Tibial nerve (tissue), 4 donors: ENCODE data around the gene SRI. TPM values are rescaled to one million over a fixed set of nuclear protein-coding genes. Genes with fewer than 3 reads are reported as not detected.
A peak's percentile ranks its signal among the peaks of the same experiment; 100 is the strongest.

Experiments
- DNase-seq, 2 donors: peaks; one replicate each; pipeline ENCODE4 v3.0.0-alpha.2; 2019; ENCODE audit warnings: low spot score in 2 of 2
- H3K27ac ChIP-seq, 4 donors: fragments of 200-600 bp; sonication (generic) in 3 of 4; one replicate each; pipeline ENCODE4 v1.5.1; 2017 to 2019; ENCODE audit warnings: mild to moderate bottlenecking in 1 of 4
- H3K27me3 ChIP-seq, 2 donors: fragments of 200-600 bp; sonication (generic) in 1 of 2; one replicate each; pipeline versions ENCODE4 v1.5.1 to v1.6.0; 2017 to 2019
- H3K36me3 ChIP-seq, 3 donors: fragments of 200-600 bp; sonication (generic); one replicate each; pipeline ENCODE4 v1.5.1; 2018 to 2019
- H3K4me1 ChIP-seq, 4 donors: fragments of 200-600 bp; sonication (generic) in 3 of 4; one replicate each; pipeline ENCODE4 v1.5.1; 2017 to 2019
- H3K4me3 ChIP-seq, 4 donors: fragments of 200-600 bp; sonication (generic) in 3 of 4; one replicate each; pipeline ENCODE4 v1.5.1; 2017 to 2019; ENCODE audit warnings: mild to moderate bottlenecking in 1 of 4, moderate library complexity in 1 of 4
- H3K9me3 ChIP-seq, 4 donors: fragments of 200-600 bp; sonication (generic) in 3 of 4; one replicate each; pipeline ENCODE4 v1.5.1; 2017 to 2019
- CTCF ChIP-seq, 5 experiments: fragments of 200-600 bp in 3 of 5; fragments of 450-650 bp in 2 of 5; sonication (generic) in 3 of 5; IDR thresholded peaks; one replicate each; pipeline ENCODE4 v1.5.1; 2016 to 2019; ENCODE audit warnings: antibody characterized with exemption in 5 of 5, mild to moderate bottlenecking in 3 of 5, moderate library complexity in 2 of 5
- EP300 ChIP-seq, 2 donors: sonication (generic); formaldehyde crosslinking; IDR thresholded peaks; one replicate each; pipeline ENCODE4 v1.6.1; 2017; ENCODE audit warnings: antibody characterized with exemption in 2 of 2, mild to moderate bottlenecking in 1 of 2
- POLR2A ChIP-seq, 2 donors: fragments of 450-650 bp; IDR thresholded peaks; one replicate each; pipeline ENCODE4 v1.6.1; 2017; ENCODE audit warnings: antibody characterized with exemption in 2 of 2, mild to moderate bottlenecking in 2 of 2, moderate library complexity in 2 of 2
- WGBS, 2 donors: methylation state at CpG; one replicate each; pipeline ENCODE4 v1.1.5; 2018; 5-methylcytosine and 5-hydroxymethylcytosine counted together
- total RNA-seq, 4 donors: library from RNA; depleted of rRNA; stranded (reverse); fragments of >200 nt; gene quantifications; one replicate each; pipeline ENCODE4 v1.1.0, GENCODE V29; 2016

SRI gene
- total RNA-seq, 4 donors from 2014 or later = 49.8 to 83.7 (median 52.8) TPM

- no peaks in the 10 kb centered on the region for H3K4me1 ChIP-seq
- no peaks in the 10 kb centered on the region for H3K27me3 ChIP-seq
Observed at GRCh38 chr7:88233828-88234227, 14.0 kb upstream of the SRI start.

GRCh38 chr7:88230646-88231045 lies 10.8 kb upstream of the SRI start:
- H3K27ac ChIP-seq = no peak overlapping the region
- 86% methylated on average over 5 of the region's 5 CpGs for WGBS, 2 donors
- no peaks in the 10 kb centered on the region for H3K4me1 ChIP-seq
- TF ChIP-seq POLR2A (IDR thresholded peaks at IDR 0.05) (no peak), CTCF (IDR thresholded peaks at IDR 0.05) (no peak), EP300 (IDR thresholded peaks at IDR 0.05) (no peak)
- peaks cover 0 to 5% (median 0%) of the 10 kb centered on the region in 4 donors for H3K9me3 ChIP-seq
- H3K27me3 ChIP-seq = no peaks in the 10 kb centered on the region
- no peak for DNase-seq
- H3K36me3 ChIP-seq = no peaks in the 10 kb centered on the region
- H3K4me3 ChIP-seq = no peak overlapping the region

More at GRCh38 chr7:88233828-88234227, 14.0 kb upstream of the SRI start:
- no peak for TF ChIP-seq EP300 (IDR thresholded peaks at IDR 0.05)
- no peak for TF ChIP-seq CTCF (IDR thresholded peaks at IDR 0.05)
- TF ChIP-seq POLR2A (IDR thresholded peaks at IDR 0.05) = no peak
- Histone ChIP-seq H3K36me3 (no peaks in the 10 kb centered on the region), H3K4me3 (no peak overlapping the region), H3K9me3 (peaks cover 0 to under 1% (median 0%) of the 10 kb centered on the region in 4 donors), H3K27ac (no peak overlapping the region)
- DNase-seq = no peak

GRCh38 chr7:88229302-88229995 lies 9.6 kb upstream of the SRI start:
- 96 to 98% methylated on average over 4 of the region's 4 CpGs for WGBS, 2 donors
- H3K9me3 ChIP-seq = peaks cover 0 to 5% (median 0%) of the 10 kb centered on the region in 4 donors
- H3K4me1 ChIP-seq = no peaks in the 10 kb centered on the region
- TF ChIP-seq CTCF (IDR thresholded peaks at IDR 0.05) = no peak
- TF ChIP-seq POLR2A (IDR thresholded peaks at IDR 0.05) = no peak
- TF ChIP-seq EP300 (IDR thresholded peaks at IDR 0.05) = no peak
- H3K36me3 ChIP-seq = no peaks in the 10 kb centered on the region
- DNase-seq = no peak
- no peak overlapping the region for H3K4me3 ChIP-seq
- no peak overlapping the region for H3K27ac ChIP-seq
- H3K27me3 ChIP-seq = no peaks in the 10 kb centered on the region

GRCh38 chr7:88226886-88227516 lies 7.2 kb upstream of the SRI start:
- Histone ChIP-seq H3K9me3 (peaks cover 0 to 5% (median 0%) of the 10 kb centered on the region in 4 donors), H3K4me1 (no peaks in the 10 kb centered on the region), H3K36me3 (no peaks in the 10 kb centered on the region), H3K4me3 (no peak overlapping the region), H3K27ac (no peak overlapping the region), H3K27me3 (no peaks in the 10 kb centered on the region)
- TF ChIP-seq EP300 (IDR thresholded peaks at IDR 0.05) = no peak
- TF ChIP-seq POLR2A (IDR thresholded peaks at IDR 0.05) = no peak
- no peak for TF ChIP-seq CTCF (IDR thresholded peaks at IDR 0.05)
- no peak for DNase-seq
- WGBS, 2 donors = 82 to 91% methylated on average over 6 of the region's 6 CpGs

GRCh38 chr7:88226201-88226600 lies 6.4 kb upstream of the SRI start:
- DNase-seq = no peak
- H3K4me3 ChIP-seq = peak overlapping the region in 1 of 4 donors; percentile 15
- H3K27me3 ChIP-seq = no peaks in the 10 kb centered on the region
- 73 to 81% methylated on average over 4 of the region's 4 CpGs for WGBS, 2 donors
- no peak for TF ChIP-seq EP300 (IDR thresholded peaks at IDR 0.05)
- no peak for TF ChIP-seq CTCF (IDR thresholded peaks at IDR 0.05)
- no peak for TF ChIP-seq POLR2A (IDR thresholded peaks at IDR 0.05)
- H3K36me3 ChIP-seq = no peaks in the 10 kb centered on the region
- H3K27ac ChIP-seq = no peak overlapping the region
- peaks cover 0 to 5% (median 0%) of the 10 kb centered on the region in 4 donors for H3K9me3 ChIP-seq
- H3K4me1 ChIP-seq = peaks cover 0 to 3% (median 0%) of the 10 kb centered on the region in 4 donors
